PC-3 (cell line): ENCODE results near the gene CBFA2T3. TPM values are rescaled to one million over a fixed set of nuclear protein-coding genes. Genes with fewer than 3 reads are reported as not detected.

Source experiments
- ATAC-seq: fragments of 200-7000 bp; cut with Tn5 transposase; 2 replicates; pipeline ENCODE4 v1.9.1; 2020; ENCODE audit warnings: mild to moderate bottlenecking, moderate library complexity
- BruUV-seq: library from RNA; stranded (reverse); fragments of 400-500 nt; replicated peaks from 2 replicates; lab custom pipeline; 2021; lab: Mats Ljungman, UMichigan
- CTCF ChIA-PET: fragments of 300-600 bp; sonication (Branson Sonifier 250); formaldehyde crosslinking; loops from one replicate; lab custom pipeline; 2022; ENCODE audit warnings: antibody characterized with exemption; lab: Charles Lee
- POLR2A ChIA-PET: fragments of 300-600 bp; sonication (Branson Sonifier 250); formaldehyde crosslinking; loops from one replicate; lab custom pipeline; 2022; ENCODE audit warnings: antibody characterized with exemption; ENCODE audit not compliant: unreplicated experiment; lab: Charles Lee
- DNase-seq: peaks from one replicate; pipeline ENCODE4 v3.0.0-alpha.2; 2015
- H2AFZ ChIP-seq: fragments of 300-600 bp; sonication (generic); 2 replicates; pipeline ENCODE4 v1.6.0; 2016; ENCODE audit warnings: antibody characterized with exemption, low read length
- H3F3A ChIP-seq: fragments of 300-600 bp; sonication (generic); one replicate; pipeline ENCODE4 v1.6.0; 2017; ENCODE audit warnings: antibody characterized with exemption, low read length, control low read depth, mild to moderate bottlenecking; ENCODE audit not compliant: unreplicated experiment
- H3K27ac ChIP-seq: fragments of 300-600 bp; sonication (generic); 2 replicates; pipeline ENCODE4 v1.5.1; 2016; ENCODE audit warnings: mild to moderate bottlenecking, low read length
- H3K27me3 ChIP-seq: fragments of 300-600 bp; sonication (generic); 2 replicates; pipeline ENCODE4 v1.6.1; 2016; ENCODE audit warnings: low read length, mixed read lengths
- H3K36me3 ChIP-seq: fragments of 300-600 bp; sonication (generic); 2 replicates; pipeline ENCODE4 v1.6.1; 2016; ENCODE audit warnings: low read depth, mixed run types, low read length, mixed read lengths
- H3K4me1 ChIP-seq: fragments of 300-600 bp; sonication (generic); 2 replicates; pipeline ENCODE4 v1.5.1; 2016; ENCODE audit warnings: low read length; ENCODE audit not compliant: insufficient read depth
- H3K4me2 ChIP-seq: fragments of 300-600 bp; sonication (generic); 2 replicates; pipeline ENCODE4 v1.6.0; 2016; ENCODE audit warnings: low read length
- H3K4me3 ChIP-seq: fragments of 300-600 bp; sonication (generic); 2 replicates; pipeline ENCODE4 v1.5.1; 2016; ENCODE audit warnings: mild to moderate bottlenecking, low read length, mixed read lengths
- H3K79me2 ChIP-seq: fragments of 300-600 bp; sonication (generic); 2 replicates; pipeline ENCODE4 v1.6.1; 2017; ENCODE audit warnings: low read length, mixed read lengths
- H3K9ac ChIP-seq: fragments of 300-600 bp; sonication (generic); 2 replicates; pipeline ENCODE4 v1.6.0; 2016; ENCODE audit warnings: mild to moderate bottlenecking, low read length
- H3K9me2 ChIP-seq: fragments of 300-600 bp; sonication (generic); replicated peaks from 2 replicates; pipeline ENCODE4 v1.6.1; 2016; ENCODE audit warnings: mixed run types, low read length, mixed read lengths
- H3K9me3 ChIP-seq: fragments of 300-600 bp; sonication (generic); 2 replicates; pipeline ENCODE4 v1.6.1; 2016; ENCODE audit warnings: low read length, mixed read lengths
- H4K20me1 ChIP-seq: fragments of 300-600 bp; sonication (generic); 2 replicates; pipeline ENCODE4 v1.6.1; 2016; ENCODE audit warnings: low read length, mixed read lengths
- EZH2 ChIP-seq: fragments of 300-600 bp; sonication (generic); IDR thresholded peaks from one replicate; pipeline ENCODE4 v1.6.1; 2017; ENCODE audit warnings: antibody characterized with exemption, mild to moderate bottlenecking, low read length; ENCODE audit not compliant: unreplicated experiment
- EZH2phosphoT487 ChIP-seq: fragments of 300-600 bp; sonication (generic); IDR thresholded peaks from 2 replicates; pipeline ENCODE4 v1.6.1; 2018; ENCODE audit warnings: mild to moderate bottlenecking, antibody characterized with exemption, low read length, borderline replicate concordance
- intact Hi-C: fragments of 100-400 bp; cut with micrococcal nuclease; formaldehyde crosslinking; loops from 2 replicates; pipeline ENCODE4 v1.9.0; 2023
- total RNA-seq: library from RNA; depleted of rRNA; stranded (reverse); fragments of >200 nt; gene quantifications from 2 replicates; pipeline ENCODE4 v1.2.3, GENCODE V29; 2014
- TF ChIP-seq, protein P1 (sequence below): fragments of 300-600 bp; sonication (generic); conservative IDR thresholded peaks from 2 replicates; pipeline ENCODE4 v1.5.1; 2017; ENCODE audit warnings: antibody characterized with exemption, low read depth, mild to moderate bottlenecking, low read length

CBFA2T3 gene
- total RNA-seq, 1 experiment from 2014 or later = not detected

DNA sequence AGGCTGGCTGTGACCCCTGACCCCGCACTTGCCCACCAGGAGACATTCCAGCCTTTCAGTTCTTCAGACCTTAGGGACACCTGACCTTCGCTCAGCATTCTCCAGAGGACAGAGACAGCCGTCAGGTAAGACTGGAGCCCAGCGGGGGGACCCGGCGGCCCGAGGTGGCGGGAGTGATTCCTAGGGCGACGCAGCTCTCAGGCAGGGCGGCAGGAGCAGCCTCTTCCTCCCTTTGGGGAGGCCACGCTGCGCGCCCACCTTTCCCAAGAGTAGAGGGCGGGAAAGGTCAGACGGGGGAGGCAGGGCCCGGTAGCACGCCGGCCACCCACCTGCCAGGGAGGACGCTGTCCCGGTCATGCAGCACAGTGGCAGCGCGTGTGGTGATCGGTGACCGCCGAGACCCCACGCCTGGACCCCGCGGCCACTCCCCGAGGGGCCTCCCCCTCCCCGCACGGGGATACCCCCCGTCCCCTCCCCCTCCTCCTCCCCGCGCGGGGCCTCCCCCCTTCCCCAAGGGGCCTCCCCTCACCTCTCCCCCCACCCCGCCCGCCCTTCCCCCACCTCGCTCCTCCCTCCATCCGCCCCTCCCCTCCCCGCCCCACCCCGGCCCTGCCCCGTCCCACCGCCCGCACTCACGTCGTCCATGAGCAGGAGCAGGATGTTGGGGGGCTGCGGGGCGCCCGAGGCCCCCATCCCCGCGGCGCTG, 120.7 kb downstream of the CBFA2T3 start:
- no peak overlapping the region for H3K27ac ChIP-seq
- DNase-seq (no peak), ATAC-seq (peak; percentile 39)
- no peak overlapping the region for H2AFZ ChIP-seq
- H3K79me2 ChIP-seq = peaks cover 25% of the 10 kb centered on the region
- ChIA-PET CTCF (interaction anchor here (1.7 to 1.9 kb wide), 2 partner anchors 45 to 119 kb away, joined by 5 to 9 read pairs; partner anchors contain the start of gene APRT), POLR2A (no interaction called here)
- H3K9me3 ChIP-seq = no peaks in the 10 kb centered on the region
- no peaks in the 10 kb centered on the region for H4K20me1 ChIP-seq
- no TSS peak for BruUV-seq
- peak overlapping the region; percentile 99 for H3K4me3 ChIP-seq
- H3K9ac ChIP-seq = peak overlapping the region; percentile 94
- 0 out of 2 replicates have a peak, but pooled peaks cover 6% of the 10 kb centered on the region for H3K4me1 ChIP-seq
- H3K9me2 ChIP-seq = no peaks in the 10 kb centered on the region
- TF ChIP-seq, protein P1, sequence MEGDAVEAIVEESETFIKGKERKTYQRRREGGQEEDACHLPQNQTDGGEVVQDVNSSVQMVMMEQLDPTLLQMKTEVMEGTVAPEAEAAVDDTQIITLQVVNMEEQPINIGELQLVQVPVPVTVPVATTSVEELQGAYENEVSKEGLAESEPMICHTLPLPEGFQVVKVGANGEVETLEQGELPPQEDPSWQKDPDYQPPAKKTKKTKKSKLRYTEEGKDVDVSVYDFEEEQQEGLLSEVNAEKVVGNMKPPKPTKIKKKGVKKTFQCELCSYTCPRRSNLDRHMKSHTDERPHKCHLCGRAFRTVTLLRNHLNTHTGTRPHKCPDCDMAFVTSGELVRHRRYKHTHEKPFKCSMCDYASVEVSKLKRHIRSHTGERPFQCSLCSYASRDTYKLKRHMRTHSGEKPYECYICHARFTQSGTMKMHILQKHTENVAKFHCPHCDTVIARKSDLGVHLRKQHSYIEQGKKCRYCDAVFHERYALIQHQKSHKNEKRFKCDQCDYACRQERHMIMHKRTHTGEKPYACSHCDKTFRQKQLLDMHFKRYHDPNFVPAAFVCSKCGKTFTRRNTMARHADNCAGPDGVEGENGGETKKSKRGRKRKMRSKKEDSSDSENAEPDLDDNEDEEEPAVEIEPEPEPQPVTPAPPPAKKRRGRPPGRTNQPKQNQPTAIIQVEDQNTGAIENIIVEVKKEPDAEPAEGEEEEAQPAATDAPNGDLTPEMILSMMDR = no peak
- no peak for TF ChIP-seq EZH2phosphoT487
- no peak for TF ChIP-seq EZH2
- H3K4me2 ChIP-seq = peak overlapping the region; percentile 87
- no peaks in the 10 kb centered on the region for H3K27me3 ChIP-seq
- no peaks in the 10 kb centered on the region for H3F3A ChIP-seq
- no peaks in the 10 kb centered on the region for H3K36me3 ChIP-seq
- intact Hi-C loops = no loop called here

- POLR2A ChIA-PET = no interaction called here
- CTCF ChIA-PET = no interaction called here
- ATAC-seq = no peak
Observed at GRCh38 chr16:88855736-88856121, 121.3 kb downstream of the CBFA2T3 start.

More at GRCh38 chr16:88855736-88856121, 121.3 kb downstream of the CBFA2T3 start:
- no peak overlapping the region for H3K27ac ChIP-seq
- H3K27me3 ChIP-seq = no peaks in the 10 kb centered on the region
- peak overlapping the region; percentile 69 for H3K4me3 ChIP-seq
- no peaks in the 10 kb centered on the region for H3K36me3 ChIP-seq
- peak overlapping the region; percentile 87 for H3K4me2 ChIP-seq
- no peaks in the 10 kb centered on the region for H3K9me3 ChIP-seq
- intact Hi-C loops = no loop called here
- peaks cover 25% of the 10 kb centered on the region for H3K79me2 ChIP-seq
- H3F3A ChIP-seq = no peaks in the 10 kb centered on the region
- H3K9ac ChIP-seq = peak overlapping the region; percentile 33; the same call in 1 of the 2 replicates
- no peak overlapping the region for H2AFZ ChIP-seq
- H4K20me1 ChIP-seq = no peaks in the 10 kb centered on the region
- 0 out of 2 replicates have a peak, but pooled peaks cover 6% of the 10 kb centered on the region for H3K4me1 ChIP-seq
- TF ChIP-seq EZH2phosphoT487 = no peak
- TF ChIP-seq, protein P1 = no peak
- TF ChIP-seq EZH2 = no peak
- no peaks in the 10 kb centered on the region for H3K9me2 ChIP-seq
- BruUV-seq = no TSS peak
- no peak for DNase-seq
